Endothelial cell (in vitro differentiated cells): ENCODE measurements around the gene L3MBTL1. TPM values are rescaled to one million over a fixed set of nuclear protein-coding genes. Genes with fewer than 3 reads are reported as not detected.

ENCODE experiments used
- DNase-seq: peaks from one replicate; pipeline ENCODE4 v3.0.0; 2021; ENCODE audit warnings: low spot score
- H3K27ac Mint-ChIP-seq: one replicate; pipeline ENCODE4 v1.8.0; 2021; ENCODE audit warnings: mixed read lengths, inconsistent platforms; ENCODE audit not compliant: unreplicated experiment
- H3K27me3 Mint-ChIP-seq: one replicate; pipeline ENCODE4 v1.8.0; 2021; ENCODE audit warnings: mild to moderate bottlenecking, moderate library complexity, mixed read lengths, inconsistent platforms; ENCODE audit not compliant: unreplicated experiment
- H3K36me3 Mint-ChIP-seq: one replicate; pipeline ENCODE4 v1.8.0; 2021; ENCODE audit warnings: mild to moderate bottlenecking, low read depth, mixed read lengths, inconsistent platforms; ENCODE audit not compliant: unreplicated experiment
- H3K4me1 Mint-ChIP-seq: one replicate; pipeline ENCODE4 v1.8.0; 2021; ENCODE audit warnings: mild to moderate bottlenecking, mixed read lengths, inconsistent platforms; ENCODE audit not compliant: unreplicated experiment
- H3K4me3 Mint-ChIP-seq: one replicate; pipeline ENCODE4 v1.8.0; 2021; ENCODE audit warnings: mild to moderate bottlenecking, mixed read lengths, inconsistent platforms; ENCODE audit not compliant: unreplicated experiment
- H3K9me3 Mint-ChIP-seq: one replicate; pipeline ENCODE4 v1.8.0; 2021; ENCODE audit warnings: mixed read lengths, inconsistent platforms; ENCODE audit not compliant: unreplicated experiment
- CTCF ChIP-seq: fragments of 200-600 bp; sonication (generic); IDR thresholded peaks from one replicate; pipeline ENCODE4 v1.5.0; 2021; ENCODE audit warnings: antibody characterized with exemption; ENCODE audit not compliant: unreplicated experiment
- total RNA-seq: library from RNA; stranded (reverse); fragmentation: NEBNext Ultra II Directional; extraction: Animal tissue kit (Norgen Biotek cat#: 25700); gene quantifications from one replicate; pipeline ENCODE4 v1.2.1, GENCODE V29; 2021; ENCODE audit not compliant: unreplicated experiment

Gene L3MBTL1
- total RNA-seq, 1 donor from 2014 or later, result 19.8 TPM

- TF ChIP-seq CTCF, result no peak
- Mint-ChIP-seq H3K4me3 (no peak overlapping the region), H3K27me3 (peaks cover 13% of the 10 kb centered on the region), H3K9me3 (no peaks in the 10 kb centered on the region), H3K4me1 (peaks cover 6% of the 10 kb centered on the region), H3K36me3 (peaks cover 13% of the 10 kb centered on the region), H3K27ac (no peak overlapping the region)
- no peak for DNase-seq
These were observed 33.7 kb downstream of the L3MBTL1 start for GRCh38 chr20:43541214-43541613.

GRCh38 chr20:43542161-43542560, 34.7 kb downstream of the L3MBTL1 start:
- peaks cover 16% of the 10 kb centered on the region for H3K27me3 Mint-ChIP-seq
- no peak for TF ChIP-seq CTCF
- H3K4me3 Mint-ChIP-seq, result no peak overlapping the region
- peaks cover 6% of the 10 kb centered on the region for H3K4me1 Mint-ChIP-seq
- H3K27ac Mint-ChIP-seq, result no peak overlapping the region
- peaks cover 19% of the 10 kb centered on the region for H3K36me3 Mint-ChIP-seq
- DNase-seq, result no peak
- H3K9me3 Mint-ChIP-seq, result no peaks in the 10 kb centered on the region

GRCh38 chr20:43542674-43543073, 35.2 kb downstream of the L3MBTL1 start:
- DNase-seq, result no peak
- peaks cover 16% of the 10 kb centered on the region for H3K27me3 Mint-ChIP-seq
- no peak overlapping the region for H3K4me3 Mint-ChIP-seq
- peaks cover 4% of the 10 kb centered on the region for H3K9me3 Mint-ChIP-seq
- TF ChIP-seq CTCF, result no peak
- peaks cover 6% of the 10 kb centered on the region for H3K4me1 Mint-ChIP-seq
- peaks cover 24% of the 10 kb centered on the region for H3K36me3 Mint-ChIP-seq
- H3K27ac Mint-ChIP-seq, result no peak overlapping the region

GRCh38 chr20:43543138-43543537, 35.6 kb downstream of the L3MBTL1 start:
- Mint-ChIP-seq H3K27ac (no peak overlapping the region), H3K4me1 (peaks cover 6% of the 10 kb centered on the region), H3K27me3 (peaks cover 16% of the 10 kb centered on the region), H3K4me3 (no peak overlapping the region), H3K36me3 (peaks cover 29% of the 10 kb centered on the region), H3K9me3 (peaks cover 7% of the 10 kb centered on the region)
- TF ChIP-seq CTCF, result no peak
- no peak for DNase-seq

GRCh38 chr20:43544501-43544900, 37.0 kb downstream of the L3MBTL1 start:
- Mint-ChIP-seq H3K4me3 (no peak overlapping the region), H3K4me1 (peaks cover 6% of the 10 kb centered on the region), H3K27ac (peak overlapping the region; percentile 24), H3K36me3 (peaks cover 32% of the 10 kb centered on the region), H3K27me3 (peaks cover 8% of the 10 kb centered on the region), H3K9me3 (peaks cover 7% of the 10 kb centered on the region)
- TF ChIP-seq CTCF, result no peak
- no peak for DNase-seq
